Prostate gland (tissue), 2 donors: ENCODE results near the gene INSIG1.

Experiments
- CTCF ChIP-seq, 4 experiments: fragments of 200-600 bp in 2 of 4; fragments of 450-650 bp in 2 of 4; sonication (generic) in 2 of 4; IDR thresholded peaks; 1 replicate in 3 of 4; 2 replicates in 1 of 4; pipeline ENCODE4 v1.5.1; 2016 to 2019; ENCODE audit warnings: antibody characterized with exemption in 4 of 4, mild to moderate bottlenecking in 2 of 4, moderate library complexity in 2 of 4
- POLR2AphosphoS5 ChIP-seq: sonication (generic); formaldehyde crosslinking; IDR thresholded peaks from one replicate; pipeline ENCODE4 v1.6.1; 2017; ENCODE audit warnings: antibody characterized with exemption

DNA sequence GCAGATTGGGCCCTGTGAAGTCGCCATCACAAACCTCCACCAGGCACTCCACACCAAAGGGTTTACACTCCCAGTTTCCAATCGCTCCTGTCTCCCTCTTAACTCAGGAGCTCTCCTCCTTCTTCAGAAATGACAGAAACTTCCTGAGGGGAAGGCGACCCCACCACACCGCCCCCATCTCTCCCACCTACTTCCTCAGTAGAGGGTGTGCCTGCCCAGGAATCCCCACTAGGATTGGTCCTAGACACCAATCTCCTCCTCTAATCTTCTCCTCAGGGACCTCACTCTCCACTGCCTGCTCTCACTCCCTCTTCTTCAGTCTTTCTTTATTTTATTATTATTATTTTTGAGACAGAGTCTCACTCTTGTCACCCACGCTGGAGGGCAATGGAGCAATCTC is 5.9 kb upstream of the INSIG1 start:
- TF ChIP-seq CTCF (IDR thresholded peaks at IDR 0.05) (no peak), POLR2AphosphoS5 (no peak)
